ENCODE measurements around the gene RNF123. TPM values are rescaled to one million over a fixed set of nuclear protein-coding genes. Genes with fewer than 3 reads are reported as not detected.

Gene RNF123
- total RNA-seq, 1 experiment from 2014 or later, result 23.1 TPM

DNA sequence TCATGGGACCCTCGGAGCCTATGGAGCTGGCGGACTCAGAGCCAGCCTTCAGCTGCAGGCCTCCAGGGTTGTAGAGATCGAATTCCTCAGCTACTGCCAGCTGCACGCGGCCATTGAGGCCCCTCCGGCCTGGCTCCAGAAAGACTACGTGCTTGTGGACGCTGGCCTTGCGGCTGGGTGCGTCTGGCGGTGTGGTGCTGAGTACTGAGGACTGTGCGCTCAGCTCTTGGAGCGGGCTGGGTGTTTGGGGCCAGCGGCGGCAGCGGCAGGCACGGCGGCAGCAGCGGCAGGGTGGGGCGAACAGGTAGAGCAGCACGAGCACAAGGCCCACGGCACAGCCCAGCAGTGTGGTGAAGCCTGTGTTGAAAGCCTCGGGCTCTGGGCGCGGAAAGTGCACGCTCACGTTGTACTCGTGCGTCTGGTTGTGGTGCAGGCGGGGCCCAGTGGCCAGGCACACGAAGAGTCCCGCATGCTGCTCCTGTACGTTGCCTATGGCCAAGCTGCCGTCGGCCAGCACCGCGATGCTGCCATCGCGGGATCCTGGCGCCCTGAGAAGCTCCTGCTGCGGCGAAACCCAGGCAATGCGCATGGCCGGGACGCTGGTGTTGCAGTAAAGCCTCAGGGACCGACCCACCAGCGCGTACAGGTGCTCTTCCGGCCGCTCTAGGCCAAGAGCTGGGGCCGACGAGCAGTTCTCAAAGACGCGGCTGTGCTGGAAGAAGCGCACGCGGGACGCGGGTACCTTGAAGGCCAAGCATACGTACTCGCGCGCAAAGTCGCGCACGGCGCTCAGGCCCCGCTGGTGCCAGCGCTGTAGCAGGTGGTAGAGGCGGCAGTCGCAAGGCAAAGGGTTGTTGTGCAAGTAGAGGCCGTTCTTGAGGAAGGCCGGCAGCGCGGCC, 28.9 kb downstream of the RNF123 start:
- peaks cover 9% of the 10 kb centered on the region for H3K4me1 ChIP-seq (ENCODE audit: control insufficient read depth, insufficient read depth, low read length)
- ChIA-PET POLR2A (no interaction called here), CTCF (no interaction called here)
- H3K36me3 ChIP-seq (ENCODE audit: control insufficient read depth, insufficient read depth, low read length), result no peaks in the 10 kb centered on the region; the same call in none of the 2 replicates
- no peaks in the 10 kb centered on the region for H3K27me3 ChIP-seq (ENCODE audit: control insufficient read depth, insufficient read depth, low read length)
- no TSS peak for BruUV-seq (replicated peaks)
- intact Hi-C loops (cut with micrococcal nuclease; ENCODE audit: unreplicated experiment) (no loop called here), in situ Hi-C loops (cut with HindIII; ENCODE audit: low pct_unique_long_range_greater_than_20kb, low sequenced_read_pairs) (no loop called here)
- no peak overlapping the region for H3K4me3 ChIP-seq (ENCODE audit: low read depth in 2 of 2, low read length in 2 of 2)
- no peaks in the 10 kb centered on the region for H3K9me3 ChIP-seq (ENCODE audit: control insufficient read depth, insufficient read depth, low read depth, low read length)
- H3K27ac ChIP-seq (ENCODE audit: low read length), result no peak overlapping the region
- no peak for DNase-seq (ENCODE audit: low read depth, low spot score)
- TF ChIP-seq POLR2AphosphoS5 (IDR thresholded peaks at IDR 0.05; ENCODE audit: low read depth, low read length), result no peak
- TF ChIP-seq, protein P1, sequence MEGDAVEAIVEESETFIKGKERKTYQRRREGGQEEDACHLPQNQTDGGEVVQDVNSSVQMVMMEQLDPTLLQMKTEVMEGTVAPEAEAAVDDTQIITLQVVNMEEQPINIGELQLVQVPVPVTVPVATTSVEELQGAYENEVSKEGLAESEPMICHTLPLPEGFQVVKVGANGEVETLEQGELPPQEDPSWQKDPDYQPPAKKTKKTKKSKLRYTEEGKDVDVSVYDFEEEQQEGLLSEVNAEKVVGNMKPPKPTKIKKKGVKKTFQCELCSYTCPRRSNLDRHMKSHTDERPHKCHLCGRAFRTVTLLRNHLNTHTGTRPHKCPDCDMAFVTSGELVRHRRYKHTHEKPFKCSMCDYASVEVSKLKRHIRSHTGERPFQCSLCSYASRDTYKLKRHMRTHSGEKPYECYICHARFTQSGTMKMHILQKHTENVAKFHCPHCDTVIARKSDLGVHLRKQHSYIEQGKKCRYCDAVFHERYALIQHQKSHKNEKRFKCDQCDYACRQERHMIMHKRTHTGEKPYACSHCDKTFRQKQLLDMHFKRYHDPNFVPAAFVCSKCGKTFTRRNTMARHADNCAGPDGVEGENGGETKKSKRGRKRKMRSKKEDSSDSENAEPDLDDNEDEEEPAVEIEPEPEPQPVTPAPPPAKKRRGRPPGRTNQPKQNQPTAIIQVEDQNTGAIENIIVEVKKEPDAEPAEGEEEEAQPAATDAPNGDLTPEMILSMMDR (IDR thresholded peaks at IDR 0.05), result no peak
- TF ChIP-seq SIN3A (IDR thresholded peaks at IDR 0.05; ENCODE audit: borderline replicate concordance, insufficient read depth, low read depth, low read length), result no peak
- no peak for TF ChIP-seq TCF7L2 (IDR thresholded peaks at IDR 0.05; ENCODE audit: low read depth, low read length)
- ATAC-seq, result no peak

DNA sequence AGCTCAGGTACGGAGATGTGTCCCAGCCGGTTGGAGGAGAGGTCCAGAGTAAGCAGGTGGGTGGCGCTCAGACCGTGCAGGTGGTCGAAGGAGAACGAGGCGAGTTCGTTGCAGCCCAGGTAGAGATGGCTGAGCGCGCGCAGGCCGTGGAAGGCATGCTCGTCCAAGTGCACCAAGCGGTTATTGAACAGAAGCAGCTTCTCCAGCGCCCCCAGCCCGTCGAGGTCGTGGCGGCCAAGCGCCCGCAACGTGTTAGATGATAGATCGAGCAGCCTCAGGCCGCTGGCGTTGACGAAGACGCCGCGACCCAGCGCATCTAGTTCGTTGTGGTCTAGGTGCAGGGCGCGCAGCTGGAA, 29.5 kb downstream of the RNF123 start:
- ChIA-PET CTCF (no interaction called here), POLR2A (no interaction called here)
- BruUV-seq (replicated peaks), result no TSS peak
- intact Hi-C loops (cut with micrococcal nuclease; ENCODE audit: unreplicated experiment), result no loop called here
- H3K27me3 ChIP-seq (ENCODE audit: control insufficient read depth, insufficient read depth, low read length), result no peaks in the 10 kb centered on the region
- H3K27ac ChIP-seq (ENCODE audit: low read length), result no peak overlapping the region
- in situ Hi-C loops (cut with HindIII; ENCODE audit: low pct_unique_long_range_greater_than_20kb, low sequenced_read_pairs), result no loop called here
- DNase-seq (ENCODE audit: low read depth, low spot score) (no peak), ATAC-seq (no peak)
- no peak overlapping the region; a peak in 1 of 4 replicates for H3K4me3 ChIP-seq (ENCODE audit: low read depth in 2 of 2, low read length in 2 of 2)
- H3K36me3 ChIP-seq (ENCODE audit: control insufficient read depth, insufficient read depth, low read length), result peaks cover 3% of the 10 kb centered on the region
- TF ChIP-seq SIN3A (IDR thresholded peaks at IDR 0.05; ENCODE audit: borderline replicate concordance, insufficient read depth, low read depth, low read length) (no peak), TCF7L2 (IDR thresholded peaks at IDR 0.05; ENCODE audit: low read depth, low read length) (no peak), POLR2AphosphoS5 (IDR thresholded peaks at IDR 0.05; ENCODE audit: low read depth, low read length) (no peak; the same call in 1 of the 2 replicates)
- TF ChIP-seq, protein P1 (IDR thresholded peaks at IDR 0.05), result no peak
- TF ChIP-seq, protein P2, sequence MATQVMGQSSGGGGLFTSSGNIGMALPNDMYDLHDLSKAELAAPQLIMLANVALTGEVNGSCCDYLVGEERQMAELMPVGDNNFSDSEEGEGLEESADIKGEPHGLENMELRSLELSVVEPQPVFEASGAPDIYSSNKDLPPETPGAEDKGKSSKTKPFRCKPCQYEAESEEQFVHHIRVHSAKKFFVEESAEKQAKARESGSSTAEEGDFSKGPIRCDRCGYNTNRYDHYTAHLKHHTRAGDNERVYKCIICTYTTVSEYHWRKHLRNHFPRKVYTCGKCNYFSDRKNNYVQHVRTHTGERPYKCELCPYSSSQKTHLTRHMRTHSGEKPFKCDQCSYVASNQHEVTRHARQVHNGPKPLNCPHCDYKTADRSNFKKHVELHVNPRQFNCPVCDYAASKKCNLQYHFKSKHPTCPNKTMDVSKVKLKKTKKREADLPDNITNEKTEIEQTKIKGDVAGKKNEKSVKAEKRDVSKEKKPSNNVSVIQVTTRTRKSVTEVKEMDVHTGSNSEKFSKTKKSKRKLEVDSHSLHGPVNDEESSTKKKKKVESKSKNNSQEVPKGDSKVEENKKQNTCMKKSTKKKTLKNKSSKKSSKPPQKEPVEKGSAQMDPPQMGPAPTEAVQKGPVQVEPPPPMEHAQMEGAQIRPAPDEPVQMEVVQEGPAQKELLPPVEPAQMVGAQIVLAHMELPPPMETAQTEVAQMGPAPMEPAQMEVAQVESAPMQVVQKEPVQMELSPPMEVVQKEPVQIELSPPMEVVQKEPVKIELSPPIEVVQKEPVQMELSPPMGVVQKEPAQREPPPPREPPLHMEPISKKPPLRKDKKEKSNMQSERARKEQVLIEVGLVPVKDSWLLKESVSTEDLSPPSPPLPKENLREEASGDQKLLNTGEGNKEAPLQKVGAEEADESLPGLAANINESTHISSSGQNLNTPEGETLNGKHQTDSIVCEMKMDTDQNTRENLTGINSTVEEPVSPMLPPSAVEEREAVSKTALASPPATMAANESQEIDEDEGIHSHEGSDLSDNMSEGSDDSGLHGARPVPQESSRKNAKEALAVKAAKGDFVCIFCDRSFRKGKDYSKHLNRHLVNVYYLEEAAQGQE (IDR thresholded peaks at IDR 0.05; ENCODE audit: insufficient read depth in 1 of 2, low read depth in 2 of 2, low read length in 1 of 2), result no peak
- H3K4me1 ChIP-seq (ENCODE audit: control insufficient read depth, insufficient read depth, low read length), result peaks cover 9% of the 10 kb centered on the region
- H3K9me3 ChIP-seq (ENCODE audit: control insufficient read depth, insufficient read depth, low read depth, low read length), result no peaks in the 10 kb centered on the region

Data from Panc1 (cell line).